HG03045 (cell line): ENCODE data around the gene PITPNM3.

Experiments
- ATAC-seq: cut with Tn5 transposase; IDR thresholded peaks from one replicate; pipeline ENCODE4 v1.9.1; 2021; ENCODE audit warnings: mild to moderate bottlenecking, moderate library complexity; ENCODE audit not compliant: unreplicated experiment

The PITPNM3 gene

DNA sequence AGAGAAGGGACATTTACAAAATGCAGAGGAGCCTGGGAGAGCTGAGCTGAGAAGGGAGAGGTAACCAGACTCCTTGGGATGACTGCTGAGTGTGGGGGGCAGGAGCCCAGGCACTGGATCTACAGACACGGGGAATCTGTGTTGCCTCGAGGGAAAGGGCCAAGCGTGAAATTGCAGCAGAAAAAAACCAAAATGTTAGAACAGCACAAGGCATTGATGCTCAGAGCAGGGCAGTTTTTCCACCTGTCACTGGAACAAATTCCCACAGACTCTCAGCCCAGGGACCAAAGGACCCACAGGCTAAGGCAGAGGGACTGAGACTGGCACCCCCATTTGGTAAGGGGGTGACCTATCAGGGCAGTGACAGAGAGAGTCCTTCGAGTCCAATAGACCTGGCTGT is 2.0 kb downstream of the PITPNM3 start:
- ATAC-seq, result no peak

DNA sequence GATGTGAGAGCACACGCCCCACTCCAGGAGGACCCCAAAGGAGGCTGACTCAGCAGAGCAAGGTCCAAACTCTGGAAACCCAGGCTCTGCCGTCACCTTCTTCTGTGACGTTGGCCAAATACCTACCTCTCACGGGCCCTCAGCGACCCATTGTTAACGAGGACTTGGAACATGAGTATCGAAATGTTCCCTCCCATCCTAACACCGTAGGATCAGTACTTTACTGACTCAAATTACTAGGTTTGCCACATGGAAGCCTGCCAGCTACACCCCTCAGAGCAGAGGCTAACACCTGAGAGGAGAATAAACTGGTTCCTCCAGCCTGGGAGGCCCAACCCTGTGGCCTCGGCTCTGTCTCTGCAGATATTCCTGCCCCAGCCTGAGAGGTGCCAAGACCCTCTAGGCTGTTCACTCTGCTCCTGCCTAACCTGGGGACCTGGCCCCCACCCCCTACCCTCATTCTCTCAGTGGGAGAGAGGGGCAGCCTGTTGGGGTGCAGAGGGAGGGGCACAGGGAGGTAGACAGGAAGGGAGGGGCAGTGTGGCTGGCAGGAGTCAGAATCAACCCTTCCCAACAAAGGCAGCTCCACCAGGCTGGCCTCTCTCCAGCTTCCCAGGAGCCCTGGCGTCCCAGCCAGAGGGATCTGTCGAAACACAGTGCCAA is 4.4 kb downstream of the PITPNM3 start:
- ATAC-seq, result no peak

DNA sequence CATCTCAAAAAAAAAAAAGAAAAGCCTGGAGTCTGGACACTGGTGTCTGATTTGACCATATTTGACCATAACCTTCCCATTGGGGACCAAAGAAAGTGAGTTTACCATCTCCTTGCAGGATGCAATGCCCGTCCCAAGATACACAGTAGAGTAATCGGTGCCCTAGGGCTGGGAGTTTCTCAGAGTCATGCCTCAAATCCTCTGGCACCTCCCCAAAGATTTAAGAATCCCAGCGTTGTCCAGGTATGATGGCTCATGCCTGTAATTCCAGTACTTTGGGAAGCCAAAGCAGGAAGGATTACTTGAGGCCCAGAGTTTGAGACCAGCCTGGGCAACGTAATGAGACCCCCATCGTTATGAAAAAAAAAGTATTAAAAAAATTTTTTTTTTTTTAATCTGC is 5.0 kb downstream of the PITPNM3 start:
- no peak for ATAC-seq

DNA sequence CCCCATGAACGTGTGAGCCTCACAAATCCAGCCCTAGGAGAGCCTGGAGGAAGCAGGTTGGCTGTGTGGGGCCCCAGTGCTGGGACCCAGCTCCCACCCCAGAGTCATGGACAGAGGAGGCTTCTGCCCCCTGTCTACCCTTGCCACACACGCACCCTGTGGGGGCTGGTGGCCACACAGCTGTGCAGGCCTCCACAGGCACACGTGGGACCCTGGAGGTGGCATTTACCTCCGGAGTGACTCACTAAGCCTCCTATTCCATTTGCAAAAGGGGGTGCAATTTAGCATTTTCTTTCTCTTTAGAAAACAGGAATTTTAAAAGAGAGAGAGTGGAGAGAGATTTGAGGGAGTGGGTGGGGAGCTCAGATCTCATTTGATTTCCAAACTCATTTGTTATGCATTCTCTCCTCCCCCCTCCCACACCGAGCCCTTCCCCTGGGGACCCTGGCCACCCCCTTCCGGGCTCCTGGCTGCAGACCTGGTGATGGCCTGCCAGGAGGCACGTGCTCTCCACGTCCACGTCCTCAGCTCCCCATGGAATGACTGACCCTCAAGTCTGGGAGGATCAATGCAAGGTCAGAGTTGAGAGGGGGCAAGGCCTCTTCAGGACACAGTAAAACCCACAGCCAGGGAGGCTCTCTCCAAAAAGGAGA is 6.8 kb downstream of the PITPNM3 start:
- no peak for ATAC-seq

DNA sequence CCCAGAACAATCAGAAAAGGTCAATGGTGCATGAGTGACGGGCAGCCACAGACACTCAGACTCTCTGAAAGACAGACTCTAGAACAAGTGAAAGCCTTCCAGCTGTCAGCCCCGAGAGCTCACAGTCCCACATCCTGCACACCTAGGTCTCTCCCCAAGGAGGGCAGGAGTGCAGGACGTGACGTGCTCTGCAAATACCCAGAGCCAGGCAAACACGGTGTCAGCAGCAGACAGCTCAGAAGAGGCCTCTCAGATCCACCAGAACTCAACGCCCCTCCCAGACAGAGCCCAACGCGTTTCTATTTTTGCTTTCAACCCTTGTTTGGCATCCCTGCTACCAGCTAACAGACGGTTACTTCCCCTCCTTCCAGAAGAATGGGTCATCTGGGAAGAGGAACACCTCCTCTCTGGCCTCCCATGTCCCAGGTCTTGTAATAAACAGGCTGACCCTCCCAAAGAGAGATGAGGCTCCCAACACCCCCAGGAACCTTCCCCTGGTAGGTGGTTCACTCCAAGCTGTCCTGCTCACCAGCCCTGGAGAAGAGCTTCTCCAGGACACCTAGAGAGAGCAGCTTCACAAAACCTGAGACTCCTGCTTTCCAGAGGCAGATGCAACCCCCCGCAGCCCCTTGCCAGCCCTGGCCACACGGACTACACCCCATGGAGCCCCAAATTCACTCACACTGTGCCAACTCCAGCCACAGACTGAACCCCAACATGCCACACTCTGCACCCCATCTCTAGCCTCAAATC is 7.6 kb downstream of the PITPNM3 start:
- no peak for ATAC-seq

DNA sequence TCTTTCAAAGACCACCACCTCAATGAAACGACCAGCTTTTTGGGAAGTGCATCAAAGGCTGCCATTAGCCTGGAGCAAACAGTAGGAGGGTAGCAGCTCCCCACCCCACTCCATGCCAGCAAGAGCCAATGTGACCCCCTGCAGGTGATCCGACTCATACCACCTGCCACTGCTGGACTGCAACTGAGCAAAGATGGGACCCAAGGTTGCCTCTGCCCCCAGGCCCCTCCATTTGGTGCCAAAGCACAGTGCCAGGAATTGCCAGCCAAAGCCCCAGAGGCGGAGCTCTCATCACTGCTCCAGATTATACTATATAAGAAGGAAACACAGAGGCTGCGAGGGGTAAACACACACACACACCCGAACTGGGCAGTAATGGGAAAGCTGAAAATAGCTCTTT is 8.3 kb downstream of the PITPNM3 start:
- ATAC-seq, result no peak

DNA sequence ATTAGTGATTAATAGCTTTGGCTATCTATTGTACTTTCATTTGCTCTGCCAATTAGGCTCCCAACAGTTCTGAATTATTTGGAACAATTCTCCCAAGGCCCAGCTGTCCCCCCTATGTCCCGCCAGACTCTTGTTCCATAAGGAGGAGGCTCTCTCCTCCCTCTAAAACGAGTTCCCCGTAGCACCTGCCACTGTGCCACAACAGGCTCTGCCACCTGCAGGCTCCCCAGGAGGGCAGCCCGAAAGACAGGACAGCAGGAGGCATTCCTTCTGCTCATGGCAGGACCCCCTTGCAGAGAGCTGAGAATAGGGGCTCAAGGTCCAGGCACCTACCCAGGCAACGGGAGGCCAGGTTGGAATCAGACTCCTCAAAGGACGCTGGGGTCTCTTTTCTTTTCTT is 9.0 kb downstream of the PITPNM3 start:
- ATAC-seq, result no peak

DNA sequence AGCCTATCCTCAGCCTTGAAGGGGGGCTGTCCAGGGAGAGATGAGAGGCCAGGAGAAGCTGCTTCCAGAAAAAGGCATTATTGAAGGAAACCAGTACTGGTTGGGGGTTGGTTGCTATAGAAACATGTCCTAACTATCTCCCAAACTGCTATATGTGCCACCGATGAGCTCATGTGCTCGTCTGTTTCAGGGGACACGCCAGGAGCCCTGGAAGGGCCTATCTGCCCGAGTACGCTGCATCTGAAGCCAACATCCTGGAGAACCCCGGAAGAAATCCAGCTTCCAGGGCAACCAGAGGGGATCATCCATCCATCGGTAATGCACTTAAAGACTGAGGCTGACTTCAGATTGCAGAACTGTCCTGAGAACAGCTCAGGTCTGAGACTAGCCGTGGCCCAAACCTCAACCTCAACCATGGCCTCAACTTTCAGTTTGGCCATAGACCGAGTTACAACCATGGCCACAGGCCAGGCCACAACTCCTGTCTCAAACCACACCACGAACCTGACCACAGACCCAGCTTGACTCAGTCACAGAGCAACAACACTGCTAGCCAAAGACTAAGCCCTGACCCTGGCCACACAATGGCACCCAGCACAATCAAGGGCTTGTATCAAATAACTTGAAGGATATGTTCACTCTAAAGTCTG is 10.2 kb downstream of the PITPNM3 start:
- no peak for ATAC-seq

DNA sequence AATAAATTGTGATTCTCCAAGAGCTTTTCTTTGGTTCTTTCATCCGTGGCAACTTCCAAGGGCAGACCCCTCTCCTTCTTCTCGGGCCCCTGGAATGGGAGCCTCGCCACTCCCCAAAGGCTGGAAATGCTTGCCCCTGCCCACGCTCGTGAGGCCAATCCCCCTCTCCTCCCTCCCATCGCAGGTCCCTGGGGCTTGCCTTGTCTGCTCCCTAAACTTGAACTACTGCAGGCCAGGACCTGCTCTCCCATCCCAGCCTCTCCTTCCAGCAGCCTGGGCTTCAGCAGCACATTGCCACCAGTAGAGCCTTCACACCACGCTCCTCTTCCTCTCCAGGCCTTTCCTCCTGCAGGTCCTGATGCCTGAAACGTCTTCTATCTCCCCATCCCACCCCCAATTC is 11.1 kb downstream of the PITPNM3 start:
- no peak for ATAC-seq

DNA sequence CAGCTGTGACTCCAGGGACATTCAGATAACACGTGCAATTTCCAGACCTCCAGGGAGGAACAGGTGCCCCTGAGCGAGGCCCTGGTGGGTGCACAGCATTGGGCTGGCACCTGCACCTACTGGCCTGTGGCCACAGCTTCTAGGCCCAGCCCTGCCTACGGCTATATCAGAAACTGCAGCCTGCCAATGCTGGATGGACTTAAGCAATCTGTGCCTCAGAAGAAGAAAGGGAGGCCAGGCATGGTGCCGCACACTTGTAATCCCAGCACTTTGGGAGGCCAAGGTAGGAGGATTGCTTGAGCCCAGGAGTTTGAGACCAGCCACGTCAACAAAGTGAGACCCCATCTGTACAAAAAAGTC is 12.4 kb downstream of the PITPNM3 start:
- no peak for ATAC-seq

DNA sequence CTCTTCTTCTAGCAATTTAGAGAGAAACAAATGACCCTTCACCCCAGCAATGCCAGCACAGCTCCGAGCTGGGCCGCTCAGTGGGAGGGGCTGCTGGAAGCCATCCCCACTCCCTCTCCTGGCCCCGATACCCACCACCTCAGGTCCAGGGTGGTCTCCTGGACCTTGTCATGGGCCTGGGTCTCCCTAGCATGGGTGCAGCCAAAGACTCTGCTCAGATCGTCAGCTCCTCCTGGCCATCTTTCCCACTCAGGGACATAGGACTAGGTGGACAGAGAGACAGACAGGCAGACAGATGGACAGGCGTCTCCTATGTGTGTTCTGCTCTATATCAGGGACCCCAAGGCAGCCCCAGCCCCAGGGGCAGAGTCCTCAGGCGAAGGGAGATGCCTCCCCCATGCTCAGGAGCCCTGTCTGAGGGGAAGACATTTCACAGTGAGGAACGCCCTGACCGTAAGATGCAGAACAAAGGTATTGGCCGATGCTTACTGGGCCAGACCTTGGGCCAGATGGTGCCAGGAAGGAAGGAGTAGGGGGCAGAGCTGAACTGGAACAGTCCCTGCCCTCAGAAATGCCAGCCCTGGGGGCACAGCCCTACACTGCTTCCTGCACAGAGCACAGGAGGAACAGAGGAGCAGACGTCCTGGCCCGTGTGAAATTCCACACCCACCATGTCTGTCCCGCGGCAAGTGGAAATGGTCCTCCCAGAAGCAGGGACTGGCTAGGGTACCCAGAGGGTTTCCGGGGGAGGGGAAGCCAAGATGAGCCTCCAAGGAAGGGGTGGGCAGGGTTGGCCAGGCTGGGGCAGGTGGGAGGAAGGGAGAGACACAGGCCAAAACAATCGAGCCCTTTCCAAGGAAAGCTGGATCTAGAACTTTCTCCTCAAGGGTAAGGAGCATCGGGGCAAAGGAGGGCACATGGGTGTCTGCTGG is 13.0 kb downstream of the PITPNM3 start:
- ATAC-seq, result no peak

DNA sequence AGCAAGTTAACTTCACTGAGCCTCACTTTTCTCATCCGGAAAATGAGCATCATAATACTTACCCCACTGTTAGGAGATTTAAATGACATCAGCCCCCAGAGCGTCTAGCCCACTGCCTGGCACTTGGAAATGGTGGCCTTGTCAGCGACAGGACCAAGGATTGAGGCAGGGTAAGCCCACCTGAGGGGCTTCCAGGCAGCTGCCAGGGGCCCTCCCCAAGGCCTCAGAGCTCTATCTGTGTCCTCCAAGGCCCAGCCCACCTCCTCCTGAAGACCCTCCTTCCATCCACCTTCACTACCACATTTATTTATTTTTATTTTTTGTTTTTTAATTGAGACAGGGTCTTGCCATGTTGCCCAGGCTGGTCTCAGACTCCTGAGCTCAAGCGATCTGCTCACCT is 13.8 kb downstream of the PITPNM3 start:
- ATAC-seq, result no peak

DNA sequence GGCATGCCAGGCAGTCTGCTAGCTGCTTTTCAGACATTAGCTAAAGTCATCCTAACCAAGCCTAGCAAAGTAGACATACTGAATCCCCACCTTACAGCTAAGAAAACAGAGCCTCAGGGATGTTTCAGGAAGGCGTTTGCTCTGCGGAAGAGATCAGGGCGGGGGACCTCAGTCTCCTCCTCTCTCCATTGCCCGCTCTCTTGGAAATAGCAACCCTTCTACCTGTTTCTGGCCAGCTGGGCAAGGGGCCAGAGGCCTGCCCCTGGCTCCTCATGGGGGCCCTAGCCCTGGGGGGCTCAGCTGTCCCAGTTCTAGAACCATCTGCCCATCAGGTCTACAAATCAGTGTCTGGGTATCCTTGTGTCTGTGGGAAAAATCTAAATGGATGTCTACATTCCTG is 14.5 kb downstream of the PITPNM3 start:
- no peak for ATAC-seq

DNA sequence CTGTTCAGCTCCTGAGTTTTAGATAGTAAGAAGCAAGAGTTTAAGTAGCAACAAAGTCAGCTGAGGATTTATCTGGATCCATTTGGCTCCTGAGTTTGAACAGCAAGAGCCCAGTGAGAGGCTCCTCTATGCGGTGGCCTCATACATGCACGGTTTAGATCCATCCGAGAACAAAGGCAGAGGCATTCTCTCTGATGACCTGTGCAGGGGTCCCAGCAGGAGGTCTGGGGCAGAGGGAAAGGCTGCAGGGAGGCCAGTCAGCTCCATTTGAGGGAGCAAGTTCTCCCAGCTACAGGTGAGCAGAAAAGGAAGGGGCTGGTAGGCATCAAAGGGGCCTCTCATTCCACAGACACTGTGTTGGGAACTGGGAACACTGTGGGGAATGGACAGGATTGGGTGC is 16.5 kb downstream of the PITPNM3 start:
- ATAC-seq, result no peak

DNA sequence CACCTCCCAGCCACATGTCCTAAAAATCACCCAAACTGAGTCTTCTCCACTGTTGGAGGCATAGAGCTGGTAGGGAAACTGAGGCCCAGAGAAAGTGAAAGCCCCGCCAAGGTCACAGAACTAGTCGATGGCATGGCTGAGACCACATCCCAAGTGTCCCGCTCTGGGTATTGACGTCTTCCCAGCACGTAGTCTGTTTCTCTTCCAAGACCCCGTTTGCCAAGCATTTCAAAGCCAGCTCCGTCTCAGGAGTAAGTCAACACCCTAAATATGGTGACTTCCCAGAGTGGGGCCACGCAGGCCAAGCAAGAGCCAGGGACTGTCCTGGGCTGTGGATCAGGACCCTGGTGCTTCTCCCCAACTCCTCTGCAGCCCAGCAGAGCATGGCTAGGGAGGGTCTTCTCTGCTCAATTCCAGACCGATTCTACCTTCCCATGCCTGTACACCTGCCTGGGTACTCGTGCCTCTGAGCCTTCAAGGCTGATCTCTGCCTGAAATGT is 19.7 kb downstream of the PITPNM3 start:
- no peak for ATAC-seq

DNA sequence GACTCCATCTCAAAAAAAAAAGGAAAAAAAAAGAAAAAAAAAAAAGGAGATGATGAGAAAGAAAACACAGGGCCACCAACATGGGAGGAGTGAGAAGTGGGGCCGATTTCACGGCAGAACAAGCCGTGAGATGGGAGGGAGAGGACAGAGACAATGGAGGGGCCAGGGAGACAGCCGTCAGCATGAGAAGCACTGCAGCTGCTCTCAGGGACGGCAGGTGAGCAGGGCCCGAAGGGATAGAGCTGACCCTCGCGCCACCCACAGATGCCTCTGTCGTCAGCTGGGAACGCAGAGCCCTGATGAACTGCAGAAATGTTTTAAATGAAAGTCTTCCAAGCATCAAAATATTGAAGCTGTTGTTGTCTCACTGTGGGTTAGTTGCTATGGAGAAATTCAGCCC is 20.3 kb downstream of the PITPNM3 start:
- ATAC-seq, result no peak

DNA sequence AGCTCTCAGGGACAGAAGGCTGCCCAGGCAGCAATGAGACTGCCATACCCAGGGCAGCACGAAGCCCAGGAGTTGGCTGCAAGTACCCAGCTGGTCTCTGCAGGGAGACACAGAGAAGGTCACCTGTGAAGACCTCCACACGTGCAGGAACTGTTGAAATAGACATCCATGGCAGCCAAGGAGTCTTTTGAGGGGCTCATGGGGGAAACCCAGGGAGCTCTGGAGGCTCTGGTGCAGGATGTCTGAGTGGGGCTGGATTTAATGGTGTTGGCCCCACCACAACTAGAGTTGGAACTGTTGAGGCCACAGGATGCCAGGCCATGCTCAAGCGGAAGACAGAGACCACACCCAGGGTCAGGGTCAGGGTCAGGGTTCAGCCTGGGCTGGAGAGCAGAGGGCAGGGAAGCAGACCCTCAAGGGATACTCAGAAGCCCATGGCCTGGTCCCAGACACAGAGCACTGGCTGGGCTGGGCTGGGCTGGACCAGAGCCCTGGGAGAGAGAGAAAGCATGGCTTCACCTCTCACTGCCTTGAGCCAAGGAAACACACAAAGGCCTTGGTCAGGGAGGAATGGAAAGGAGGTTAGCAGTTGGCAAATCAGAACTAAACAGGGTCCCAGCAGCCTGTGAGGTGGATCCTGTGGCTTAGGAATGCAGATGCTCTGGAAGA is 21.4 kb downstream of the PITPNM3 start:
- no peak for ATAC-seq

DNA sequence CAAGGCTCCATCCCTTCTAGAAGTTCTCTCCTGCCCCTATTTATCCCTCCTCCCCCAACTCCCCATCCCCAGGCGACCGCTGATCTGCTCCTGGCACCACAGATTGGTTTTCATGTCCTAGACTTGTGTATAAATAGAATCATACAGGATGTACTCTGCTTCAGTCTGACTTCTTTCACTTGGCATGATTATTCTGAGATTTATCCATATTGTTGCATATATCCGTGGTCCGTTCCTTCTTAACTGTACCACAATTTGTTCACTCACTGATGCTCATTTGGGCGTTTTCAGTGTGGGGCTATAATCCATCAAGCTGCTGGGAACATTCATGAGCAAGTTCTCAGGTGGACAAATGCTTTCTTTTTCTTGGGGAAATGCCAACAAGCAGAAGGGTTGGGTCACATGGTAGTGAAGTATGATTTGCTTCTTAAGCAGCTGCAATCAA is 23.9 kb downstream of the PITPNM3 start:
- no peak for ATAC-seq

DNA sequence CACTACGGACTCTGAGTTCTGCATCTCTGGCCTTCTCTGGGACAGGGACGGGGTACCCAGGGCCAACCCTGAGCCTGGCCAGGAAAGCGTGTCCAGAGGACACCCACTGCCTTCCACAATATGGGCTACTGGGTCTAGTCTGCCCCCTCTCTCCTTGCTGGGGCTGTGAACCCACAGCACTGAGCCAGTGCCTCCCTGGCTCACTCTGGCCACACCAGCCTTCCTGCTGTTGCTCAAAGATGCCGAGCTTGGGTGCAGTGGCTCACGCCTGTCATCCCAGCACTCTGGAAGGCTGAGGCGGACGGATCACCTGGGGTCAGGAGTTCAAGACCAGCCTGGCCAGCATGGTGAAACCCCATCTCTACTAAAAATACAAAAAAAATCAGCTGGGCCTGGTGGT is 24.8 kb downstream of the PITPNM3 start:
- ATAC-seq, result no peak

DNA sequence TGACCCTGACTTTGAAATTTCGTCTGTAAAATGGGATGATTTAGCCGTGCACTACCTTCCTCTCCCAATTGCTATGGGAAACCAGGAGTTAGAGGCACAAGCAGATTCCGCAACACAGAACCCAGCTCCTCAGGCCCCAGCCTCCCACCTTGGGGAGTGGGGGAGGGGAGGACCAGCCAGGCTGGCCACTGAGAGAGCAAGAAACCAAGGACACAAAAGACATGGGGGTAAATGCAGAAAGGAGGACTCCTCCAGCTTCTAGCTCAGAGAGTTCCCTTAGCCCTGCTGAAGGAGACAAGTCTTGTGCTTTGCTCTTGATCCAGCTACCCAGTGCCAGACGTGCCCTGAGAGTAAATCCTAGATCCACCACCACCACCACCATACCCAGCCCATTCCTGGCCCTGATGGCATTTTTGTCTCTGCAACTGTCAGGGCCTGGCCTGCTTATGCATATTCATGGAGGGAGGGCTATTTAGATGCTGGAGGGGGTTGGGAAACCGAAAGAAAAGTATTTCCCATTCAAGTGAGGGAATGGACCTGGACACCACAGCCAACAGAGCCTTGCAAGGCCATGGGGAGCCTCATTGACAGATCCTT is 25.9 kb downstream of the PITPNM3 start:
- ATAC-seq, result no peak
